ENCODE data around the gene FSTL5. TPM values are rescaled to one million over a fixed set of nuclear protein-coding genes. Genes with fewer than 3 reads are reported as not detected.

FSTL5 gene
- total and polyA plus RNA-seq, 9 of the 15 experiments (the other 6 are each of a cell fraction or from before 2014, with no cell fraction given): 0.09 to 3.1 (median 0.50) TPM; not detected in 1

- Histone ChIP-seq H3K4me3 (no peak overlapping the region), H3K79me2 (ENCODE audit: control insufficient read depth, insufficient read depth, low read length) (no peaks in the 10 kb centered on the region), H3K9ac (ENCODE audit: insufficient read depth in 1 of 2, low read depth in 2 of 2, low read length in 2 of 2) (no peak overlapping the region), H3K9me3 (replicated peaks; ENCODE audit: control insufficient read depth, insufficient read depth, low read depth, low read length) (no peaks in the 10 kb centered on the region), H3K4me2 (ENCODE audit: insufficient read depth, low read length) (no peak overlapping the region), H4K20me1 (replicated peaks; ENCODE audit: control insufficient read depth, insufficient read depth, low read length) (no peaks in the 10 kb centered on the region), H3K4me1 (replicated peaks in 1 of 2; ENCODE audit: control insufficient read depth in 2 of 2, insufficient read depth in 2 of 2, low read length in 2 of 2) (no peaks in the 10 kb centered on the region), H3K27ac (ENCODE audit: extremely low read depth, low read depth, low read length) (no peak overlapping the region), H3K9me1 (ENCODE audit: control insufficient read depth, insufficient read depth, low read length) (no peaks in the 10 kb centered on the region), H3K36me3 (ENCODE audit: control insufficient read depth, insufficient read depth, low read length) (no peaks in the 10 kb centered on the region), H2AFZ (ENCODE audit: low read depth, low read length) (no peak overlapping the region), H3K27me3 (ENCODE audit: control insufficient read depth in 2 of 2, insufficient read depth in 2 of 2, low read length in 2 of 2) (no peaks in the 10 kb centered on the region)
- DNase-seq (ENCODE audit: extremely low read depth in 1 of 4, low spot score in 3 of 4) (no peak), ATAC-seq (no peak), FAIRE-seq (no peak)
- TF ChIP-seq PHF21A (IDR thresholded peaks at IDR 0.05; ENCODE audit: borderline replicate concordance, low read depth): no peak
- no peak for TF ChIP-seq EP400 (IDR thresholded peaks at IDR 0.05)
- no peak for TF ChIP-seq ZBTB40 (IDR thresholded peaks at IDR 0.05)
- no peak for TF ChIP-seq ZBTB40 (CRISPR knock-in tag; IDR thresholded peaks at IDR 0.05)
- POLR2A ChIA-PET: no interaction called here
- in situ Hi-C loops (cut with MboI): no loop called here
- BruUV-seq (replicated peaks): no TSS peak
- intact Hi-C loops (cut with micrococcal nuclease): no loop called here
- 0% methylated on average over 2 of the region's 3 CpGs for WGBS (ENCODE audit: insufficient coverage, low coverage, missing lambda C conversion rate)
- CTCF ChIA-PET (ENCODE audit: low intra/inter-chr PET ratio): no interaction called here
Observed at GRCh38 chr4:161393602-161394001, 770.2 kb downstream of the FSTL5 start.
